Type B pancreatic cell (in vitro differentiated cells): ENCODE data around the gene CFAP77. TPM values are rescaled to one million over a fixed set of nuclear protein-coding genes. Genes with fewer than 3 reads are reported as not detected.

ENCODE experiments used
- DNase-seq: peaks from one replicate; pipeline ENCODE4 v3.0.0; 2021; ENCODE audit warnings: mixed read lengths; ENCODE audit not compliant: unreplicated experiment; ENCODE audit errors: extremely low spot score
- H3K27ac Mint-ChIP-seq: 2 replicates; pipeline ENCODE4 v1.8.0; 2021; ENCODE audit warnings: mild to moderate bottlenecking, mixed read lengths
- H3K27me3 Mint-ChIP-seq: 2 replicates; pipeline ENCODE4 v1.8.0; 2021; ENCODE audit warnings: mixed read lengths
- H3K36me3 Mint-ChIP-seq: 2 replicates; pipeline ENCODE4 v1.8.0; 2021; ENCODE audit warnings: mixed read lengths
- H3K4me1 Mint-ChIP-seq: one replicate; pipeline ENCODE4 v1.8.0; 2021; ENCODE audit warnings: mixed read lengths; ENCODE audit not compliant: unreplicated experiment
- H3K4me3 Mint-ChIP-seq: 2 replicates; pipeline ENCODE4 v1.8.0; 2021; ENCODE audit warnings: mild to moderate bottlenecking, mixed read lengths
- H3K9me3 Mint-ChIP-seq: 2 replicates; pipeline ENCODE4 v1.8.0; 2021; ENCODE audit warnings: mixed read lengths
- CTCF ChIP-seq: fragments of 200-600 bp; sonication (generic); conservative IDR thresholded peaks from 2 replicates; pipeline ENCODE4 v1.5.0; 2021; ENCODE audit warnings: antibody characterized with exemption, mild to moderate bottlenecking
- total RNA-seq: library from RNA; stranded (reverse); gene quantifications from 2 replicates; pipeline ENCODE4 v1.2.1, GENCODE V29; 2021; ENCODE audit warnings: low replicate concordance

CFAP77 gene
- total RNA-seq, 1 donor from 2014 or later = 1.5 TPM

GRCh38 chr9:132456241-132456640 is 46.2 kb downstream of the CFAP77 start:
- Mint-ChIP-seq H3K36me3 (no peaks in the 10 kb centered on the region), H3K4me1 (peaks cover 11% of the 10 kb centered on the region), H3K9me3 (no peaks in the 10 kb centered on the region), H3K27ac (no peak overlapping the region), H3K4me3 (no peak overlapping the region), H3K27me3 (peaks cover 53% of the 10 kb centered on the region)
- TF ChIP-seq CTCF = no peak
- DNase-seq = no peak

GRCh38 chr9:132457504-132458236 is 47.7 kb downstream of the CFAP77 start:
- Mint-ChIP-seq H3K27me3 (peaks cover 53% of the 10 kb centered on the region), H3K9me3 (no peaks in the 10 kb centered on the region), H3K4me1 (peaks cover 11% of the 10 kb centered on the region), H3K27ac (peak overlapping the region; percentile 70), H3K4me3 (peak overlapping the region; percentile 26), H3K36me3 (no peaks in the 10 kb centered on the region)
- TF ChIP-seq CTCF = no peak
- DNase-seq = no peak

GRCh38 chr9:132458432-132458831 is 48.4 kb downstream of the CFAP77 start:
- no peaks in the 10 kb centered on the region for H3K36me3 Mint-ChIP-seq
- H3K4me1 Mint-ChIP-seq = peaks cover 11% of the 10 kb centered on the region
- no peak for DNase-seq
- TF ChIP-seq CTCF = peak; percentile 38
- no peak overlapping the region for H3K27ac Mint-ChIP-seq
- peaks cover 53% of the 10 kb centered on the region for H3K27me3 Mint-ChIP-seq
- no peak overlapping the region for H3K4me3 Mint-ChIP-seq
- H3K9me3 Mint-ChIP-seq = no peaks in the 10 kb centered on the region

GRCh38 chr9:132459661-132460060 is 49.6 kb downstream of the CFAP77 start:
- Mint-ChIP-seq H3K27me3 (peaks cover 49% of the 10 kb centered on the region), H3K4me3 (no peak overlapping the region), H3K27ac (no peak overlapping the region), H3K9me3 (no peaks in the 10 kb centered on the region), H3K4me1 (peaks cover 11% of the 10 kb centered on the region), H3K36me3 (no peaks in the 10 kb centered on the region)
- DNase-seq = no peak
- TF ChIP-seq CTCF = no peak

GRCh38 chr9:132460240-132460639 is 50.2 kb downstream of the CFAP77 start:
- no peak for DNase-seq
- TF ChIP-seq CTCF = no peak
- Mint-ChIP-seq H3K27ac (no peak overlapping the region), H3K27me3 (peaks cover 48% of the 10 kb centered on the region), H3K4me3 (no peak overlapping the region), H3K36me3 (no peaks in the 10 kb centered on the region), H3K9me3 (no peaks in the 10 kb centered on the region), H3K4me1 (peaks cover 12% of the 10 kb centered on the region)
